NCI-H128 (cell line): ENCODE results near the gene VAC14.

ENCODE experiments used
- DNase-seq: peaks from one replicate; lab custom pipeline; 2025; ENCODE audit not compliant: unreplicated experiment; lab: John Stamatoyannopoulos, UW

The VAC14 gene

DNA sequence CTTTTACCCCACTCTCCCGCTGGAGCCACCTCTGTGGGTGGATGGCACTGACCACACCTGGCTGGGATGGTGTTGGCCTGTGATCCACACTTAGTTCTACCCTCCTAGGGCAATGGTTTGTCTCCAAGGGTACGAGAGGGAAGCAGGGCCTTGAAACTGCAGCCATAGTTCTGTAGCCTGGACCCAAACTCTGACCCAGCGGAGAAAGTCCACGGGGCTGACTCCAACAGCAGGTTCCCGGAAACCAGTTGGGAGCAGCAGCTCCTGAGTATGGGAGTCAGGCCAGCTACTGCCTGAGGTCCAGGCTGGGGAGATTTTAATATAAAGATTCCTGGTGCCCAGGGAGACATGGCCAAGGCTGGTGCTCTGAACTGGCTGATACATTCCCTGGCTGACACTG, 91.5 kb downstream of the VAC14 start:
- DNase-seq: no peak

DNA sequence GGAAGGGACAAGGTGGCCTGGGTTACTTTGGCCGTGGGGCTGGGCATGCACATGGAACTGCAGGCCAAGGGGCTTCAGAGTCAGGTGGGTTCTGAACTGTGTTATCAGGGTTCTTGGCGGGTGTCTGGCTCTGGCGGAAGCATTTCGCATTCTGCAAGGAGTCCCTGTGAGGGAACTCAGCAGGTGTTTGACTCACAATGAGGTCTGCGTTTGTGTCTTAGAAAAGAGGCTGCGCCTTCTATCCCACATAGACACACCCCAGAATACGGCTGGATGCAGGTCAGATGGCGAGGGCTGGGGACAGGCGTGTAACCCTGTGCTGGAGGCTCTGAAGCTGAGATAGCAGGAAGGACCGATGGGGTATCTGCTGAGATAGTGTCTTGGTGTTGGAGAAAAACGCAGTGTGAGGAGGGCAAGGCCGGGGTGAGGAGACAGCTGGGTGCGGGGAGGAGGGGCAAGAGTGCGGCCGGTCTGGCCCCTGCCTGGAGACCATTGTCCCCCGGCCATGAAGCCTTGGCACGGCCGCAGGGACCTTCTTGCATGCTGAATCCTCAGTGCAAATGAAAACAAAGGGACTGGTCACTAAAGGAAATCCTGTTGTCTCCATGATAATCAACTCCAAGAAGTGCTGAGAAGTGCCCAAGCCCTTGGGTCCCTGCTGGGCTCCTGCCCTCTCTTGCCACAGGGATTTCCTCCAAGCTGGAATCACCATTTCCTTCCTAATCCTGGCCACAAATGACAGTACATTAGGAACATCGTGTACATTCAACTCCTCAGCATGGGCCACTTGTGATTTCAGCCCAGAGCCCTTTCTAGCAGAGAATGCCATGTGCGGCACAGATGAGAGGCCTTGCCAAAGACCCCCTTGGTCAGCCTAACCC, 92.4 kb downstream of the VAC14 start:
- no peak for DNase-seq

DNA sequence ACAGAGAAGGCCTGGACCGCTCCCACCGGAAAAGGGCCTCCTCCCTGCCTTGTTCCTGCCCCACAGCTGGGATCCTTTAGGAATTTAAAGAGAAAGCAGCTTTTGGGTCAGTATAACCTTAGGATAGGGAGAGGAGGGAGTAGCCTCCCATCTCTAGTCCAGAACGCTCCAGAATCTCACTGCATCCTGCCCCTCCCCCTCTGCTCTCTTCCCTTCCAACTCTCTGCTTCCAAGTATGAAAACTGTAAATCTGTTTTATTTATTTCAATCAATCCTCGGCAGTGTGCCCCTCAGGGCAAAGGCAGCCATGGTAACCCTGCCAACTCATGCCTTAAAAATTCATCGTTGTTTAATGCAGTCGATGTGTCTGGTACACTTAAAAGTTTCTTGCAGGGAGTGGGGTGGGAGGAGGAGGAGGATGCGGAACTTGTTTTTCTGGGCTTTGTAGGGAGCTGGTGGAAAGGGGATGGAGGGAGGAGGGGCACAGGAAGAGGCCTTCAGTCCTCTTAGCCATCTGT, 94.0 kb downstream of the VAC14 start:
- DNase-seq: no peak

DNA sequence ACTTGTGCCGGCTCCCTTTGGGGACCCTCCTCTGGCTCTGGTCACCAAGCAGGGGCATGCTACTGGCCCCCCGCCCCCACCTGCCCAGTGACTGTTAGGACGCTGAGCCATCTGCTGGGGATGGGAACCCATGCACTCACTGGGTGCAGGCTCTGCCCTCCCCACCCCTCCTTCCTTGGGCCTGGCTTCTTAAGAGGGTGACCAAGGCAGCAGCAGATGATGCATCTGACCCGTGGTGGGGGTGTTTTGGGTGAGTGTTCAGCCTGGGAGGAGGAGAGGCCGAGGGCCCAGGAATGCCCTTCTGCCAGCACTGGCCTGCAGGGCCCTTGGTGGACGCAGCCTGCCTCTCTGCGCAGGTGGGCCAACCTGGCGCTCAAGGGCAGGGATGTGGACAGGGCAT, 95.9 kb downstream of the VAC14 start:
- no peak for DNase-seq

DNA sequence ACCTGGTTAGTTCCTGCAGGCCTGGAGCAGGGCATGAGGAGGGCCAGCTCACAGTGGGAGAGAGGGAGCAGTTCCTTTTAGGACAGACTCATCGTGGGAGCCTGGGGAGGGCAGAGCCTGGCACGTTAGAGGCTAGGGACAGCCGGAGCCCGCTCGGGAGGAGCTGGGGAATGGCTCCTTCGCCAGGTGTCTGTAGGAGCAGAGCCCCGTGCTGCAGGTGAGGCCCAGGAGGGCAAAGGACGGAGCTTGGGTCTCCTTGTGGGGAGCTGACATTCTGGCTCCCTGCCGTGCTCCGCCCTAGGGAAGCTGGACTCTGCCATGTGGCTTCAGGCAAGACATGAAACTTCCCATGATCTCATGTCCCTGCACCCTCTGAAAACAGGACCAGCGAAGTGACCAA, 96.4 kb downstream of the VAC14 start:
- DNase-seq: no peak

DNA sequence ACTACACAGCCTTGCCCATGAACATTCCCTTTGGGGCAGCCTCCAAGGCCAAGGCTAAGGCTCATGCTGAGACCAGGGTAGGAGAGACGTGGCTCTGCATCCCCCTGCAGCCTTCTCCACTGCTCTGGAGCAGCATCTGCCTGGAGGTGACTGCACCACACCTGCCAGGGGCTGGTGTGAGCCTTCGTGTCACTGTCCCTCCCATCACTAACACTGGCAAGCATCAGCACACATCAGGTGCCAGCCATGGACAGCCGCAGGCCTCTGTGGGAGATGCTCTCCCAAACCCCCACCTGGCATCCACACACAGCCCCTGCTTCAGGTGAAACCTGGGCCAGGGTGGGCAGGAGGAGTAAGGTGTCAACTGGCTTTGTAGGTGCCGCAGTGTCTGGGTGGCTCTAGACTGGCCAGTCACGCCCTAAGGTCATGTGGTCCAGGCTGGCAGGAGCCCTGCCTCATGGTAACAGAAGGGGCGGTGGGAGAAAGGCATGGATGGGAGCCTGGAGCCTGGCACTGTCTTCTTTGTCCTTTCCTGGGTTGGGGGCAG, 97.0 kb downstream of the VAC14 start:
- no peak for DNase-seq

DNA sequence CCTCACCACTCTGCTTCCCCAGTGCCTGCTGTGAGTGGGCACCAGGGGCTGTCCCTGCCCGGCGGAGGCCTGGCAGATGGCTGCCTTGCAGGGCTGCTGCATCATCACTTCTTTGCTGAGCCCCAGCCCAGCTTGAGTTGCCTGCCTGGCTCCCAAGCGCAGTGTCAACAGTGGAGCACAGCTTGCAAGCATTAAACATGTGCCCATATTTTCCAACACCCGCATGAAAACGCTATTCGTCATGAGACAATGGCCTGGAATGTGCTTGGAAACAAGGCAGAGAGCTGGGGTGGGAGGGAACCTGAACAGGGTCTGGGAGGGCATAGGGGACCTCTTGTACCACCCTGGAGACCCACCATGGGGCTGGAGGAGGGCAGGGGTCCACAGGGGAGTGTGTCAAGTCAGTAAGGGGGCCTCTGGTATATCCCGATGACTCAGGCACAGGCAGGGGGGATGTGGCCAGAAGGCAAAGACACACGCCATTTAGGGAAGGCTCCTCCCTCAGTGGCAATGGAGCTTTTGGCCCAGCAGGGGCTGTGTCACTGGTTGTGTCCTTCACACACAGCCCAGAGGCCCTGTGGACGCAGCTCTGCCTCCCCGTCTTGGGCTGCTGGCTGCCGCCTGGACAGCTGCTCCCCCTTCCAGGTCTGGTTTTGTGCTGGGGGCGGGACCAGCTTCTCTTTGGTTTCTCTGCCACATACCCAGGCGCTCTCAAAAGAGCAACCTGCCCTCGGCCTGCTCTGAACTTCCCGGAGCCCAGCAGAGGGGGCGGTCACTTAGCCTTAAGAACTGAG, 97.7 kb downstream of the VAC14 start:
- no peak for DNase-seq

DNA sequence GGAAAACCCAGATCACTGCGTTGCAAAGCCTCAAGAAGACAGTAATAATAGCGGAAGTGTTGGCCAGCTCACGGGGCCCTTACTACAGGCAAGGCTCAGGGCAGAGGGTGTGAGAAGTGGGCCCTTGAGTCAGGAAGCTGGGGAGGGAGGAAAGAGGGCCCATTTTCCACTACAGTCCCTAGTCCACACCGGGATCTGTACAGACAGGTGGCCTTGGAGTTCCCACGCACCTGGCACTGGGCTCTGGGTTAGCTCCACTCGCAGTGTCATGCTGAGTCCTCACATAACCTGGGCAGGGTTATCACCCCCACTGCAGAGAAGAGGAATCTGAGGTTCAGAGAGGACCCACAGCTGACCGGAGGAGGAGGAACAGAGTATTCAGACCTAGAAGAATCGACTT, 98.3 kb downstream of the VAC14 start:
- no peak for DNase-seq

DNA sequence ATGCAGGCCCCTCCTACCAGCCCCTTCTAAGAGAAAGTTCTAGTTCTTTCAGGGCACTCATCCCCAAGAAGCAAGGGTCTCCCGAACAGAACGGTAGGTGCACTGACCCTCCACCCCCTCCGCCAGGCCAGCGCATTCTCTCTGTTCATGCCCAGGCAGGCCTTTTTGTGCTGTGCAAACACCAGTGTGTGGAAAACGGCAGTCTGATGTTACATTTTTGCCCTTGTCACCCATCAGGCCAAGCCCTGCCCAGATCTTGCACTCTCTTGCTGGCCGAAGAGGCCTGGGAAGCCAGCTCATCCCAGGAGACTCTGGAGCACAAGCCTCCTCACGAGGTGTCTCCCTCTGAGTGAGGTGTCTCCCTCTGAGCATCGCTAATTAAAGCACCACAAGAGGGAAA, 99.0 kb downstream of the VAC14 start:
- DNase-seq: no peak

DNA sequence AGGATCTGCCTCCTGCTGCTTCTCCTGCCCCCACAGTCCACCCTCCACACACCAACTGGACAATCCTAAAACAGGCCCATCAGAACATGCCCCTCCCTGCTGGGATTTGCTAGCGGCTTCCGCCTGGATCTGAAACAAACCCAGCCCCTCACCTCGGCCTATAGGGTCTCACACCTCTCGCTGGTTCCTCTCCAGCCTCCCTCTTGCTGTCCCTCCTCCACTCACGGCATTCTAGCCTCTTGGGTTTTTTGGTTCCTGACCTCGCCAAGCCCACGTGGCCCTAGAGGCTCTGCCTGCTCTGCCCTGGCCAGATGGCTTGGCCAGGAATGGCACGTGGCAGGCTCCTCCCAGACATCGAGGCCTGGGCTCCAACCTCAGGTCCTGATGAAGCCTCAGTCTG, 99.4 kb downstream of the VAC14 start:
- no peak for DNase-seq

DNA sequence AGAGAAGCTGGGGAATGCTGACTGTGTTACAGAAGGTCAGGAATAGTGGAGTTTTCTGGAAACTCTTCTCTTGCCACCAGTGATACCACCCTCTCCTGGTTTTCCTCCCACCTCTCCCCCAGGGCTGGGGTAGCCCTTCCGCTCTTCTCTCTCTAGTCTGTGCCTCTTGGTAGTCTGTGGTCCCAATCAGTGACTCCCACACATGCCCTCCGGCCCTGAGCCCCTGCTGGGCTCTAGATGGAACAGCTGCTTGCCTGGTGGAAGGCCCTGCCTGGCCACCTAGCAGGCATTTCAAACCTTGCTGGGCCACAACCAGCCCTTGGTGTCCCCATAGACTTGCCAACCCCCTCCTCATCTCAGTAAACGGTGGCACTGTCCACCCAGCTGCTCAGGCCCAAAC, 99.9 kb downstream of the VAC14 start:
- DNase-seq: no peak

DNA sequence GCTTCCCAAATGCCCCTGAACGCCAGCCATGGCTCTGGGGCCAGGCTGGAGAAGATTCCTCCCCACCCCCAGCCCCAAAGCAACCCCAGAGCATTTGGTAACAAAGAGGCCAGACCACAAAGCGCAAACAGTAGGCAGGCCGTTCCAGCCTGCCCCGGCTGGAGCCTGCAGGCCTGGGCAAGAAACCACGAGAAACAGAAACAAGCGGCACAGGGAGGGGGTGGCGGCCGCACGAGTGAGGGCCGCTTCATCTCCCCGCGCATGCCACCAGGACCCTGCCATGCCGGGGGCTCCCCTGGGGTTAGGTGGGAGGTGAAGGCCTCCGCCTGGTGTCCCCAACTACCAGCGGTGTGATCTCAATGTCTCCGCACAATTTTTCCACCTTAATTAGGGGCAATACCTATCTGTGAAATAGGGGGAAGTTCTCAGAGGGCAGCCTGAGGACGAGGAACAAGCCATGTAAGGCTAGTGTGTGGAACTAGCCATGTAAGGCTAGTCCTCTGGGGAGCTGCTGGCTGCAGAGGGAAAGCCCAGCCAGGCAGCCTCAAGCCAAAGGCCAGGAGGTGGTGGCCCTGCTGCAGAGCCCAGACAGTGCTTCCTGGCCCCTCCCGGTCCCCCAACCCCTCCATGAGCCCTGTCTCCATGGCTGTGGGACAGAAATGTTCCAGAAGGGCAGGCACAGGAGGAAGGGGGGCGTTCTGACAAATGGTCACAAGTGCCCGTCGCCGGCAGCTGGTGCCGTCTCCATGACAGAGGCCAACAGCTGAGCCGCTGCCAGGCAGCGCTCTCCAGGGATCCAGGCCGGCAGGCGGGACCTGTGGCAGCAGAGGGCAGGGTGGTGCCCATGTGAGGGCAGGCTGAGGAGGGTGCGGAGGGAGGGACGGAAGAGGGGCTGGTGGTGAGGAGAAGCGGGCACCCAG, 100.6 kb downstream of the VAC14 start:
- no peak for DNase-seq

DNA sequence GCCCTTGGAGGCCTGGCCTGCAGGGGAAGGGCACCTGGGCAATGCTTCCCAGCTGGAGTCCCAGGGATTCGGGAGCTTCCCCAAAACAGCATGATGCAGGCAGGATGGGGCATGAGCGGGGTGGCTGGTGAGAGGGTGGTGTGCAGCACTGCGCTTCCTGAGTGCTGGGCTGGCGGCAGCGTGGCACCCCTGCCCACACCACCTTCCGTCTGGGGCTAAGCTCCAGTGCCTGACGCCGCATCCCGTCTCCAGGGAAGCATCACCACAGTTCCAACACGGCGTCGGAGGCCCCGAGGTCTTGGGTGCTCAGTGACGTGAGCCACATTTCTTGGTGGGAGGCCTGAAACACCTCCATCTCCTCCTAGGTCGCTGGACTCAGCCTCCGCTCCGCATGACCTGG, 101.3 kb downstream of the VAC14 start:
- DNase-seq: no peak

DNA sequence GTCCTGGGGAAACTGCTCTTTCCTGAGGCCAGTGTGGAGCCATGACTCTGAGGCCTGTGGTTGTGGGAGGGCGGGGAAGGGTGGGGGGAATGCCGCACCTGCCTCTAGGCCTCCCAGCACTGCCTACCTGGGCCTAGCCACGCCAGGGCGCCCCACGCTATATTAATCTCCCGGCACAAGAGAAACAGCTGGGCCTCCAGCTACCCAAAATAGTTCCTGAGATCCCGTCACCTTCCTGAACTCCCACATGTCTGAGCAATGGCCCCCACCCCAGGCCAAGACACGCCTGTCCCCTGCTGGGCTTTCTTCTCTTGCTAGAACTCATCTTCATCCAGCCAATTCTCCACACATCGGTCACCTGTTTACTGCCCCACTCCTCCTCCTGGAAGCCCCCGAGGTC, 102.1 kb downstream of the VAC14 start:
- no peak for DNase-seq

DNA sequence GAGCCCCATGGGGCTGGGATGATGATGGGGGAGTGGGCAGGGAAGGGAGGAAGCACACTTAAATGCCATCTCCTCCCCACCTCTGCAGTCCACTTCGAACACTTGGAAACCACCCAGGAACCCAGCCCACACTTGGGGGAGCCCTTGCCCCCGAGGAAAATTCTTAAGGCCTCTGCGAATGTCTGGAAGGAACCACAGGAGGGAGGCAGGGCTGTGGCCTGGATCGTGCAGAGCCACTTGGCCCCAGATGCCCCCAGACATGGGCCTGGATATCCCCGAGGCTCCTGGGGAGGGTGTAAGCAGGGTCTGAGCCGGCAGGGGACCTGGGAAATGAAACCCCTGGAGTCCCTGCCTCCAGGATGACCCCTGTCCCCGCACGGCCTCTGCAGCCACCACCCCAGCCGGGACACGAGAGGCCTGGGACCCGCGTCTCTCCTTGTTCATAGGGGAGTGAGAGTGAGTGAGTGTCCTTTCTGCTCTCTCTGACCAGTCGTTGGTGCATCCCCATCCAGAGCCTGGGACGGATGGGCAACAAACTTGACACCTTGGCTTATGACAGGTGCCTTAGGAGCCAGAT, 103.3 kb downstream of the VAC14 start:
- DNase-seq: no peak

DNA sequence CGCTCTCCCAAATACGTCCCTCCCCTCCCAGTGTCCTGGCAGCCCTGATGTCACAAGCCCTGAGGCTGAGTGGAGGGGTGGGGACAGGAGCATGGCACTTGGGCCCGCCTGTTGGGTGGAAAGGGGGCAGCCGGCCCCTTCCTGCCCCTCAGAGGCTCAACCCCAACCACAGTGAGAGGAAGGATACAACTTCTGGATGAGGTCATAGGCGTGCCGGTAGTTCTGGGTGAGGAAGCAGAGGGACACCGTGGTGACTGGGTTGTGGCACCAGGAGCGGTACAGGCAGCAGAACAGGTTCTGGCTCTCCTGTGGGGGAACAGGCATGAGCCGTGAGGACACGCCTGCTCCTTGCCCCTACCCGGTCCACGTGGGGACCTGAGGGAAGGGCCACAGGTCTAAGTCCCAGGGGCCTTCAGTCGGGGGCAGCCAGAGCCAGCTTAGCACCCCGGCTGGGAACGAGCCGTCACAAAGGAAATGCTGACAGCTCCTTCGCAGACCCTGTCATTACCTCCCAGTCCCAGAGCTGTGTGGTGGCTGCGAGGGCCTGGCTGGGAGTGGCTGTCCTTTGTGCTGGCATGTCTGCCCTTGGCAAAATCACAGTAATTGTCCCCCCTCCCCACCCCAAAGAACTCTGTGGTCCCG, 103.9 kb downstream of the VAC14 start:
- no peak for DNase-seq

DNA sequence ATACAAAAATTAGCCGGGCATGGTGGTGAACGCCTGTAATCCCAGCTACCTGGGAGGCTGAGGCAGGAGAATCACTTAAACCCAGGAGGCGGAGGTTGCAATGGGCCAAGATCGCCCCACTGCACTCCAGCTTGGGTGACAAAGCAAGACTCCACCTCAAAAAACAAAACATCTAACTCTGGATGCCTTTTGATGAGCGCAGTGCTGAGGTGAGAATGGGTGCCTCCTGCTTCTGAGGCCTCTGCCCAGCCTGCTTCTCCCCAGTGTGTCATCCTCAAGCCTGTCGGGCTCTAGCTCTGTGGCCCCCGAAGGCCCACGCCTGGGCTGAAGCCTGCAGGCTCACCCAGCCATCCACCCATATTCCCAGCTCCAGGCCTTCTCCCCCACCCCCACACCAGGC, 104.6 kb downstream of the VAC14 start:
- DNase-seq: no peak

DNA sequence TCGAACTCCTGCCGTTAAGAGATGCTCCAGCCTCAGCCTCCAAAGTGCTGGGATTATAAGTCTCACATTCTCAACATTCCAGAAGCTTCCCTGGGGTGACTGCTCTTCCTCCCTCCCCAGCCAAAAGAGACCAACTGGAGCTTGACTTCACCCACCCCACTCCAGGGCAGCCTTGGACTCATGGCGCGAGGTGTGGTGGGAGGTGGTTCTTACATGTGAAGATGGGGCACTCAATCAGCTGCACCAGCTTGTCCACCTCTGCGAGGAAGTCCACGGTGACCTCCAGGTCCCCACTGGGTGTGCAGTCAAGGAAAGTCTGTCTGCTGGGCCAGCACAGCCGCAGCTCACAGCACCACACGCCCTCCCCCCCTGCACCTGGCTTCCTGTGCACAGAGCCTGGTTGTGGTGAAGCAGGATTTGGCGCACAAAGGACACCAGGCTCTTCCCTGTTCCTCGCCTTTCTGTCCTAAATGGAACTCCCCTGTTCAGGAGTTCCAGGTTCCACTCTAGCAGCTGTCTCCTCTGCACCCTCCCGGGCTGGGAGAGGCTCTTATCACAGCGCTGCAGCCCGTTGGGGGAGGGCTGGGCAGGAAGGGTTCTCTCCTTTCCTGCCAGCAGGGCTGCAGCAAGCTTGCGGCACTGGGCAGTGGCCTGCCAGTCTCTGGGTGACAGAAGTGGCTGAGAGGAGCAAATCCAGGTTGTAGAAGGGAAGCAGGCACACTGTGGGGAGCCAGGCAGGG, 105.5 kb downstream of the VAC14 start:
- DNase-seq: no peak

DNA sequence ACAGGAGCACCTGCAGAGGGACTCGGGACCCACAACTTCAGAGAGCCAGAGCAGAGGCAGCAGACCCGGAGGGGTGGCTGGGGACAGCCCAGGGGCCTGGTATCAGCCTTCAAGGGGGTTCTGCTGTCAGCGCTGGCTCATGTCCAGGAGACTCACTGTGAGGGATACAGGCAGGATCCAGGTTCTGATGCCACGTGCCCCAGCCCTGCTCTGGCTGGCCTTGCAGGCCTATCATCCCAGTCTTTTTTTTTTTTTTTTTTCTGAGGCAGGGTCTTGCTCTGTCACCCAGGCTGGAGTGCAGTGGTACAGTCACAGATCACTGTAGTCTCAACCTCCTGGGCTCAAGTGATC, 106.1 kb downstream of the VAC14 start:
- DNase-seq: no peak
